GM12874 (cell line): ENCODE data around the gene CAMTA1.

ENCODE experiments used
- TF ChIP-seq, protein P1 (sequence below): IDR thresholded peaks from 2 replicates; pipeline ENCODE4 v1.5.1; 2011; ENCODE audit warnings: low read depth, mild to moderate bottlenecking, control low read depth, low read length, moderate library complexity; ENCODE audit not compliant: insufficient read depth

The CAMTA1 gene

GRCh38 chr1:7046314-7046713, 261.1 kb downstream of the CAMTA1 start:
- TF ChIP-seq, protein P1, sequence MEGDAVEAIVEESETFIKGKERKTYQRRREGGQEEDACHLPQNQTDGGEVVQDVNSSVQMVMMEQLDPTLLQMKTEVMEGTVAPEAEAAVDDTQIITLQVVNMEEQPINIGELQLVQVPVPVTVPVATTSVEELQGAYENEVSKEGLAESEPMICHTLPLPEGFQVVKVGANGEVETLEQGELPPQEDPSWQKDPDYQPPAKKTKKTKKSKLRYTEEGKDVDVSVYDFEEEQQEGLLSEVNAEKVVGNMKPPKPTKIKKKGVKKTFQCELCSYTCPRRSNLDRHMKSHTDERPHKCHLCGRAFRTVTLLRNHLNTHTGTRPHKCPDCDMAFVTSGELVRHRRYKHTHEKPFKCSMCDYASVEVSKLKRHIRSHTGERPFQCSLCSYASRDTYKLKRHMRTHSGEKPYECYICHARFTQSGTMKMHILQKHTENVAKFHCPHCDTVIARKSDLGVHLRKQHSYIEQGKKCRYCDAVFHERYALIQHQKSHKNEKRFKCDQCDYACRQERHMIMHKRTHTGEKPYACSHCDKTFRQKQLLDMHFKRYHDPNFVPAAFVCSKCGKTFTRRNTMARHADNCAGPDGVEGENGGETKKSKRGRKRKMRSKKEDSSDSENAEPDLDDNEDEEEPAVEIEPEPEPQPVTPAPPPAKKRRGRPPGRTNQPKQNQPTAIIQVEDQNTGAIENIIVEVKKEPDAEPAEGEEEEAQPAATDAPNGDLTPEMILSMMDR, result no peak

DNA sequence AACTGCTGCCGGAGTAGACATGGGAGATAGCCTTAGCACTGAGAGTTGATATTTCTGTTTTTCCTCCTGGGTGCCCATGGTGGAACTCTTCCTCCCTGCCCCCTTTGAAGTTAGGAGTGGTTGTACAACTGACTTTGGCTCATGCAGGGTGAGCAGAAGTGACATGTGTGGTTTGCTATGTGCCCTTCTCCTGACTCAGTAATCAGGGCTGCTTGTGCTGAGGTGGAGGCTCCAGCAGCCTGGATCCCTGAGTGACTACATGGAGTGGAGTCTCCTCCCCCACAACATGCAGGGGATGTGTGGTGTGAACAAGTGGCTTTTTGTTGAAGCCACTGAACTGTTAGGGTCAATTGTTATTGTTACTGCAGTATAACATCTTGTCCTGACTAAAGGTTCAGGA, 261.6 kb downstream of the CAMTA1 start:
- TF ChIP-seq, protein P1, result no peak

GRCh38 chr1:7047866-7048265, 262.6 kb downstream of the CAMTA1 start:
- TF ChIP-seq, protein P1, result no peak

- TF ChIP-seq, protein P1, result no peak
Measured at GRCh38 chr1:7048395-7048794, 263.1 kb downstream of the CAMTA1 start.

GRCh38 chr1:7049913-7050625, 264.8 kb downstream of the CAMTA1 start:
- TF ChIP-seq, protein P1, result no peak

- TF ChIP-seq, protein P1, result no peak
Measured at GRCh38 chr1:7050751-7051665, 265.8 kb downstream of the CAMTA1 start.

- TF ChIP-seq, protein P1, result no peak
Measured at GRCh38 chr1:7052701-7053100, 267.4 kb downstream of the CAMTA1 start.
